NCI-H524 treated with DMSO at 0.1 percent for 48 hours (cell line): ENCODE measurements around the gene FFAR1.
"Not testable (repeated sequence)": the region's sequence is repeated elsewhere in the genome, so short reads cannot be mapped to it uniquely, and the experiment has no call there.

Experiments
- DNase-seq: peaks from one replicate; lab custom pipeline; 2025; lab: John Stamatoyannopoulos, UW

Gene FFAR1

DNA sequence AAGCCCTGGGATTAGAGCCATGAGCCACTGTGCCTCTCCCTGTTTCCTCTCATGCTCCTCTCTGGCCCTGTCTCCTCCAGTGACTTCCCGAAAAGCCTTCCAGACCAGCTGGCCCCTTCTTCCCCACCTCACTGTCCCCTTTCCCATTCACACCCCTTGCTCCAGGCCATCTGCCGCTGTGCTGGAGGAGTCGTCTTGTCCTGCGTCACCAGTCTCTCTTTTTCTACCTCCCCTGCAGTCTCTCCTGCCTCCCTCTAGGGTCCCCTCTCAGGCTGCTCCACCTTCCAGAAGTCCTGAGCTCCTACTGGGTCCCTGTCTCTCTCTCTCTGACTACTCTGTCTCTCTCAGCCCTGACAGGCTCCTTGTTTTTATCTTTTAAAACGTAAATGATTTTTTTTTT, 5.3 kb upstream of the FFAR1 start:
- DNase-seq, result peak; percentile 85

DNA sequence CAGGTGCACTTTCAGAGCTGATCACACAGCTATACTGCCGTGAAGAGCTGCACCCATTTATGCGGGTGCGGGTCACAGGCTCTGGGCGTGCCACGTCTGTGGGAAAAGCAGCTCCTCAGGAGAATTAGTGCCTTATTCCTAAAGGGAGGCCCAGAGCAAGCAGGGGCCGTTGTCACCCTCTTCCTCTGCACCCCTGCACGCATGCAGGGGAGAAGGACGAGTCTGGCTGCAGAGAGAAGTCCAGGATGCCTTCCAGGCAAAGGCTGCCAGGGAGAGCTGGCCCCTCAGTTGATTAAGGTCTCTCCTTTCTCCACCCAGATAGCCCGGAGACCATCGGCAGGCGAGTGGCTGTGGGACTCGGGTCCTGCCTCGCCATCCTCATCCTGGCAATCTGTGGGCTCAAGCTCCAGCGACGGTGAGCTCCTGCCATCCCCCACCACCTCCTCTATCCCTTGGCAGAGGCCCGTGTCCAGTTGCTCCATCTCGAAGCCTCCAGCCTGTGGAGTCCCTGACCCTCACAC, 3.1 kb upstream of the FFAR1 start:
- DNase-seq, result no peak

DNA sequence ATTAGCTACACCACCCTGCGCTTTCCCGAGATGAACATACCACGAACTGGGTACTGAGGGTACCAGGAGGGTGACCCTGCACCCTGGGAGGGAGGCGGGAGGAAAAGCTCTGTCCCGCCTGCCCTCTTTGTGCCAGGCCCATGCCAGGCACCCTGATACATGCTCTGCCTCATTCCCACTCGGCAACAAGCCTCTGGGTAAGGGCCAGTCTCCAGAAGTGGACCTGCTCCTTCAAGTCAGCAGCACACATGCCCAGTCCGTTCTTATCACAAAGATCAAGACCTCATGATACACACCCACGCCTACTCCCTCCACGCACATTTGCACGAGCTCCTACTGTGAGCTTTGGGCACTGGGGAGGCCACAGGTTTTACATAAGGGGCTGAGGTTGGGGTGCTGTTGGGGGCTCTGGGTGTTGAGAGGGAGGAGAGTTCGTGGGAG, 2.0 kb upstream of the FFAR1 start:
- DNase-seq, result no peak

DNA sequence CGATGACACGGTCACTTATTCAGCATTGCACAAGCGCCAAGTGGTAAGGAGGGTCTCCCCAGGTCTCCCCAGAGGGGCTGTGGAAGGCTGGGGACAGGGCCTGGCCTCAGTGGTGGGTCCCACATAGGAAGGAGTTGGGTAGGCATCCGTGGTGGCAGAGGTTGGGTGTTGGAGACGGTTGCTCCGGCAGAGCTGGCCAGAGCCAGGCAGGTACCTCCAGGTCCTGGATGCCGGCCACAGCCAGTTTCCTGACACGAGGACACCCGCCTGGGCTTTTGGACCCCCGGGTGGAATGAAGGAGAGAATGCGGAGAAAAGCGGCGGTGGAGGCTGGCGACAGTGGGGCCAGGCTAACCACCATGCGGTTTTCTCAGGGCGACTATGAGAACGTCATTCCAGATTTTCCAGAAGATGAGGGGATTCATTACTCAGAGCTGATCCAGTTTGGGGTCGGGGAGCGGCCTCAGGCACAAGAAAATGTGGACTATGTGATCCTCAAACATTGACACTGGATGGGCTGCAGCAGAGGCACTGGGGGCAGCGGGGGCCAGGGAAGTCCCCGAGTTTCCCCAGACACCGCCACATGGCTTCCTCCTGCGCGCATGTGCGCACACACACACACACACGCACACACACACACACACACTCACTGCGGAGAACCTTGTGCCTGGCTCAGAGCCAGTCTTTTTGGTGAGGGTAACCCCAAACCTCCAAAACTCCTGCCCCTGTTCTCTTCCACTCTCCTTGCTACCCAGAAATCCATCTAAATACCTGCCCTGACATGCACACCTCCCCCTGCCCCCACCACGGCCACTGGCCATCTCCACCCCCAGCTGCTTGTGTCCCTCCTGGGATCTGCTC, 1.3 kb upstream of the FFAR1 start:
- DNase-seq, result no peak

DNA sequence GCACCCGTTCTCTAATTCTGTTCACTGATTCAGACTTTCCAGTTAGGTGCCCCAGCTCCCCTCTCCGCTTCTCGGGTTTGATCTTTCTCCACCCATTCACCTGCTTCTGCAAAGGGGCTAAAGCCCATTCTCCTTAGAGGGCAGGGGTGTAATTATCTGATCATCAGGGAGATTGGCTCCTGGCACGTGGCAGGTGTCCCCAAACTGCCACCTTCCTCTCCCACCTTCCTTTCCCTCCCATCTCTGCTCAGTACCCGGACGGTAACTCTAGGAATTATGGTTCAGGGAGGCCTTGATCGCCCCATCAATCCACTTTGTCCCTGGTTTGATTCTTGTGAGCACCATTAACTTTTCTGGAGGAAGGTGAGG, 212 bp downstream of the FFAR1 start:
- no peak for DNase-seq

DNA sequence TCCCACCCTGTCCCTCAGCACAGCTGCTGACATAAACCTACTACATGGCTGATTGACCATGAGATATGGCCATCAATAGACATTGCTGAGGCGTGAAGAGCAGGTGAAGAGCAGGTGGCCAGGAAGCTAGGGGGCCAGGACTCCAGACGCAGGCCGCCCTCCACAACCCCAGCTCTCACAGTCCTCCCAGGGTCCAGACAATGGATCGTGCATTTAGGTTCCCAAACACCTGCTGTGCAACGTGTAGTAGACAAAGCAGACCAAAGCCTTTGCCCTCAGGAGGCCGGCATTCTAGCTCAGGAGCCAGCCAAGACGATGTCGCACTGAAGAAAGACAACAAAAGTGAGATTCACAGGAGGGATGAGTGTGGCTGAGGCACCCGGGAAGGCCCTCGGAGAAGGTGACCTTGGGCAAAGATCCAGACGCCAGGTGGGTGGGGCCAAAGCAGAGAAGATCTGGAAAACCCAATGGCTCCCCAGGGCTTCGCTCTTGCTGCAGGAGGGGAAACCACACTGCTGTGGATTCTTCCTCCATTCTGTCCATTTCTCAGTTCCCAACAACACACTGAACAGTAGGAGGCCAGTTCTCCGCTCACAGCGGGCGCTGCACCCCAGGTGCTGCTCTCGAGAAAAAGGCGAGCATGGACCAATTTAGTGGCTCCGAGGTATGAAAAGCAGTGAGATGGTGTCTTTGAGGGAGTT, 1.4 kb downstream of the FFAR1 start:
- DNase-seq, result no peak

DNA sequence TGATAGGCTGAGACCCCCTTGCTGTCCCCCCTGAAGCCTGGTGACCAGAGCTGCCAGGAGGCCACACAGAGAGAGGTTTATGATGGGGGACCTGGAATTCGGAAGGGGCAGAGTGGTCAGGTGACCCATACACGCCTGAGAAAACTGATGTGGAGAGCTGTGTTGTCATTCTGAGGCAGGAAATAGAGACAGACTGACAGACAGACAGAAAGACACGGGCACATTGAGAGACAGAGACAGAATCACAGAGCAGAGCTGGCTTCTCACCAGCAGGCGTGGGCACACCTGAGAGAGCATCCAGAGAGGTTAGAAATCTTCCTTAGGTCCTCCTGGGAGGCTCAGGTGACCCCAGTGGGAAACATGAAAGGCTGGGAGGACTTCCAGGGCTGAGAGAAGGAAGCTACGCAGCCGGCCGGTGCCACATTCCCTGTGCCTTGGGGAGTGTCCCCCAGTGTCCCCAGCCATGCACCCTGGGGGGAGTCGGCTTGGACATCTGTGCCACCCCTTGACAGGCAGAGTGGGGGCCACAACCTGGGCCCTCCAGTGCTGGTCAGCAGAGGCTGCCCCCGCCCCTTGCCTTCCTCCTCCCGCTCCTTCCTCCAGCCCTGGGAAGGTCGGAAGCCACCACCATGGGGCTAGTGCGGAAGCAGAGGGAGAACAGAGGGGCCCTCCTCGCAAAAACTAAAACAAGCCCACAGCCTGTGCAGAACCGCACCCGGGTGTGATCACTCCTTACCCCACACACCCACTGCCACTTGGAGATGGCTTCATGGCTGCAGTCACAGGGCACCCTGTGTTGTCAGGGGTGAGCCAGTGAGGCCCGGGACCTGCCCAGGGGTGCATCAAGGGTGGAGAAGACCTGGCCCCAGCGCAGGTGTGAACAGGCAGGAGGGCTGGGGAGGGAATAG, 2.2 kb downstream of the FFAR1 start:
- no peak for DNase-seq

DNA sequence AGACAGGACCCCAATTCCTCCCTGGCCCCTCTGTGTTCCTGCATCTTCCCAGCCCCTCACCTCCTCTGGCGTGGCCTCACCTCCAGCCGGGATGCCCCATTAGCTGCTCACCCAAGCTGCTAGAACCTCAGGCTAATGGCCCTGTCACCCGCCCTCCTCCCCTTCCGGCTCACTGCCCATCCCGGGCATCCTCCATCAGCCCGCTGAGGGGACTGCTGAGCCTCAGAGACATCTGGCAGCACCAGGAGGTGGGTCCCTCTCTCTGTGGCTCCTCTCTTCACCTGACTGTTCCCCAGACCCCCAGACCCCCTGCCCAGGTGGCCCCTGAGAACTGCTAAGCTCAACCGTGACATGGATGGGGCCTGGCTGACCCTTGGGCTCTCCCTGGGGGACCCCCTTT, 2.9 kb downstream of the FFAR1 start:
- no peak for DNase-seq

DNA sequence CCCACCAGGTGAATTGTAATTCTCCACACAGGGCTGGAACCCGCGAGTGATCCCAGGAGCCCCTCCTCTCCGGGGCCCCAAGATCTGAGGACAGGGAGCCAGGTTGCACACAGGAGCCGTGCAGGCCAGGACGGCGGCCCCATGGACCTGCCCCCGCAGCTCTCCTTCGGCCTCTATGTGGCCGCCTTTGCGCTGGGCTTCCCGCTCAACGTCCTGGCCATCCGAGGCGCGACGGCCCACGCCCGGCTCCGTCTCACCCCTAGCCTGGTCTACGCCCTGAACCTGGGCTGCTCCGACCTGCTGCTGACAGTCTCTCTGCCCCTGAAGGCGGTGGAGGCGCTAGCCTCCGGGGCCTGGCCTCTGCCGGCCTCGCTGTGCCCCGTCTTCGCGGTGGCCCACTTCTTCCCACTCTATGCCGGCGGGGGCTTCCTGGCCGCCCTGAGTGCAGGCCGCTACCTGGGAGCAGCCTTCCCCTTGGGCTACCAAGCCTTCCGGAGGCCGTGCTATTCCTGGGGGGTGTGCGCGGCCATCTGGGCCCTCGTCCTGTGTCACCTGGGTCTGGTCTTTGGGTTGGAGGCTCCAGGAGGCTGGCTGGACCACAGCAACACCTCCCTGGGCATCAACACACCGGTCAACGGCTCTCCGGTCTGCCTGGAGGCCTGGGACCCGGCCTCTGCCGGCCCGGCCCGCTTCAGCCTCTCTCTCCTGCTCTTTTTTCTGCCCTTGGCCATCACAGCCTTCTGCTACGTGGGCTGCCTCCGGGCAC, 3.9 kb downstream of the FFAR1 start:
- no peak for DNase-seq

DNA sequence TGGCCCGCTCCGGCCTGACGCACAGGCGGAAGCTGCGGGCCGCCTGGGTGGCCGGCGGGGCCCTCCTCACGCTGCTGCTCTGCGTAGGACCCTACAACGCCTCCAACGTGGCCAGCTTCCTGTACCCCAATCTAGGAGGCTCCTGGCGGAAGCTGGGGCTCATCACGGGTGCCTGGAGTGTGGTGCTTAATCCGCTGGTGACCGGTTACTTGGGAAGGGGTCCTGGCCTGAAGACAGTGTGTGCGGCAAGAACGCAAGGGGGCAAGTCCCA, 4.4 kb downstream of the FFAR1 start:
- DNase-seq, result no peak

DNA sequence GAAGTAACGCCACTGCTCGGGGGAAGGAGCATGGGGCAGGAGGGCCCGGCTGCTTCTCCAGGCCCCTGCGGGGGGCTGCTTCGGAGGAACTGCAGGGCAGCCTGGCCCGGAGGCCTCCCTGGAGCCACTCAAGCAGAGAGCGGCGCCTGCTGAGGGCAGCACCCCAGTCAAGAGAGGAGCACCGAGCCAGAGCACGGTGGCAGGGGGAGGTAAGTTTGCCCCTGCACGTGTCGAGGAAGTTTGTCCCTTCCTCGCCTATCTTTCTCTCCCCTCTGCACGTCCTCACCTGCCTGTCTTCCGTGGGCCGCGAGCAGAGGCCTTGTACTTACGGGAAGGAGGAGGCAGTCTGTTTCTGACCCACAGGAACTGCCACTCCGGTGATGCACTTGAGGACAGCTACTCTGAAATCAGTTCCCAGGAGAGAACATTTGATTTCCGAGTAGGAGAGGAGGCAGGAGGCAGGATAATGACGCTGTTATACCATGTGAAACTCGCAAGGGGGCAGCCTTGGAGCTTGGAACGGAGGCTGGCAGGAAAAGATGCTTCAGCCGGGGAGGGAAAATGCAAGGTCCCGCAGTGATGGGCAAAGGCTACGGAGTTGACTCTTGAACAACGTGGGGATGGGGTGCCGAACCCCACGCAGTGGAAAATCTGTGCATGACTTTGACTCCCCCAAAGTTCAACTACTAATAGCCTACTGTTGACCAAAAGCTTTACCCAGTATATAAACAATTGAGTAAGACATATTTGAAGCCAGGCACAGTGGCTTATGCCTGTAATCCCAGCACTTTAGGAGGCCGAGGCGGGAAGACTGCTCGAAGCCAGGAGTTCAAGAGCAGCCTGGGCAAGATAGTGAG, 5.0 kb downstream of the FFAR1 start:
- DNase-seq, result peak; percentile 29

DNA sequence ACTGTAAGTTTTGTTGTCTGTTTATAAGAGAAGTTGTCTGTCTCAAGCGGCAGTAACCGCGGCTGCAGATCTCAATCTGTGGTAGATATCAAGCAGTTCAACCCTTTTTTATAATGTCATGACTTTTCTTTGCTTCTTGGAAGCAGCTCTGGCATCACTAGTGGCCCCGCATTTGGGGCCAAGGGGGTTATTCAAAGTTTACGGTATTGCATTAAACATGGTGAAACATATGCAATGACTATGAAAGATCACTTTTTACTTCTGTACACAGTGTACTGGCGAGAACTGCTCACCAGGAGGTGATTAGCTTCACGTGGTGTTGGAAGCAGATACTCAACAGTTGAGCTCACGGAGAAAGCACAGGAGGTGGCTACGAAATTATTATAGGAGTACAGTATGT, 5.9 kb downstream of the FFAR1 start:
- no peak for DNase-seq

DNA sequence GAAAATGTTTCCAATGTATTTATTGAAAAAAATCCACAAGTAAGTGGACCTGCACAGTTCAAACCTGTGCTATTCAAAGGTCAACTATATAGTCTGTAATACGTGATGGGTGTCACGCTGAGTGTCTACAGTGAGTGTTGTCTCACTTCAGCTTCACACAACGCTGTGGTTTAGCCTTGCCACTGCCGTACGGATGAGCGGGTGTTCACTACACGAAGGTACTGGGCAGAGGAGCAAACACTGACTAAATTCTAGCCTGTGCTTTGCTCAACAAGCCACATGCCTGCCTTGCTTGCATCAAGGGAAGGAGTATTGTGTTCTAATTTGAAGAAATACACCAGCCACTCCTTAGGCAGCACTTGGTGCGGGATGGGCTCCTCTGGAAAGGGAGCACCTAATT, 7.2 kb downstream of the FFAR1 start:
- no peak for DNase-seq

DNA sequence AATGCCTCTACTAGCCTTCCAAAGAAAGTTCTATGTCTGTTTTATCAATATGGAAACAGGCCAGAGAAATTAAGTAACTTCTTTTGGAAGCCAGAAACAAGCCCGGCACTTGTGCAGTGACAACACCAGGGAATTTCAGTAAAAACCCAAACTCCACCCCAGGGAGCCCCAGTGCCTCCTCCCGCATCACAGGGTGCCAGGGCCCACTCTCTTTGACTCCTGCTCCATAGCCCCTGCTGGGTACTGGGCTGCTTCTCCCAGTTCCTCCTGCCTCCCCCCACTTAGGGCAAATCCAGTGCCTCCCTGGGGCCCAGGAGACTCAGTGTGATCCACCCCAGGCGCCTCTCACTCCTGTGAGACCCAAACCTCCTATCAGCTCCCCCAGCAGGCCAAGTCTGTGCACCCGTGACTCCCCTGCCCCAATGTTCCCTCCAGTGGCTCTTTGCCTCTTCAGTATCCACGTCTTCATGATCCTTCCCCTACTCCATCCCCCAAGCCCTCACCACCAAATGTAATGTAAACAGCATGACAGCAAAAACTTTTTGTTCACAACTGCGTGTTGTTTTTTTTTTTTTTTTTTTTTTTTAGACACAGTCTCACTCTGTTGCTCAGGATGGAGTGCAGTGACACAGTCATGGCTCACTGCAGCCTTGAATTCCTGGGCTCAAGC, 8.2 kb downstream of the FFAR1 start:
- no peak for DNase-seq

DNA sequence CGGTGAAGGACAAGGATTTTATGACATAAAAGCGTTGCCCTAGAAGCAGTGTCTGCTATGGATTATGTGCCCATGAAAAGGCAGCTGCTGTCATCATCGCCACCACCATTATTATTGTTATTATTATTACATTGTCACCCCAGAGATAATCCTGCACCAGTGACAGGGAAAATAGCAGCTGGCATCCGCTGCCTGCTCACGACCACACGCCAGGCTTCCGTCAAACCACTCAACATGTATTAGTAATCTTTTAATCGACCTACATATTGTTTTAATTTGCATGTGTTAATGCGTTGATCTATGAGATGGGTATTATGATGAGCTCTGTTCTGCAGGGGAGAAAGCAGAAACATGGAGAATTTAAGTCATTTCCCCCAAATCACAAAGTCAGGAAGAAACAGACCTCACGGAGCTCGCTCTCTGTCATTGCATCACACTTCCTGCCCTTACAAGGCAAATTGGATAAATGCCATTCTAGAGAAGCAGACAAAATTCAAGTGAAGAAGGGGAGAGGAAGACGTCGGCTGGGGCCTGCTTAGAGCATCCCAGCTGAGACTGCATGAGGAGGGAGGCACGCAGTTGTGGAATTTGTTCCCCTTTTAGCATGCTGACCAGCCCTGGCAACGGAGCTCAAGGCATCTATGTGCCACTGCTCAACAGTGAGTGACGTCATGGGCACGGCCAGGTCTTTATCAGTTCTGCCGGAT, 10.3 kb downstream of the FFAR1 start, which contains the start of gene FFAR3:
Gene FFAR3 (plus strand): TSS at position 594 of the 707 bp plus-strand sequence. CDS start 431 bp downstream, outside the sequence.
- DNase-seq, result peak; percentile 26

DNA sequence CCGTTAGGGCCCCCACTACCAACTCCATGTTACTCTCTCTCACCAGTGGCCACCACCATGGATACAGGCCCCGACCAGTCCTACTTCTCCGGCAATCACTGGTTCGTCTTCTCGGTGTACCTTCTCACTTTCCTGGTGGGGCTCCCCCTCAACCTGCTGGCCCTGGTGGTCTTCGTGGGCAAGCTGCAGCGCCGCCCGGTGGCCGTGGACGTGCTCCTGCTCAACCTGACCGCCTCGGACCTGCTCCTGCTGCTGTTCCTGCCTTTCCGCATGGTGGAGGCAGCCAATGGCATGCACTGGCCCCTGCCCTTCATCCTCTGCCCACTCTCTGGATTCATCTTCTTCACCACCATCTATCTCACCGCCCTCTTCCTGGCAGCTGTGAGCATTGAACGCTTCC, 11.1 kb downstream of the FFAR1 start:
- DNase-seq, result not testable (repeated sequence)

DNA sequence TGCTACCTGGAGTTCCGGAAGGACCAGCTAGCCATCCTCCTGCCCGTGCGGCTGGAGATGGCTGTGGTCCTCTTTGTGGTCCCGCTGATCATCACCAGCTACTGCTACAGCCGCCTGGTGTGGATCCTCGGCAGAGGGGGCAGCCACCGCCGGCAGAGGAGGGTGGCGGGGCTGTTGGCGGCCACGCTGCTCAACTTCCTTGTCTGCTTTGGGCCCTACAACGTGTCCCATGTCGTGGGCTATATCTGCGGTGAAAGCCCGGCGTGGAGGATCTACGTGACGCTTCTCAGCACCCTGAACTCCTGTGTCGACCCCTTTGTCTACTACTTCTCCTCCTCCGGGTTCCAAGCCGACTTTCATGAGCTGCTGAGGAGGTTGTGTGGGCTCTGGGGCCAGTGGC, 11.7 kb downstream of the FFAR1 start:
- not testable (repeated sequence) for DNase-seq

DNA sequence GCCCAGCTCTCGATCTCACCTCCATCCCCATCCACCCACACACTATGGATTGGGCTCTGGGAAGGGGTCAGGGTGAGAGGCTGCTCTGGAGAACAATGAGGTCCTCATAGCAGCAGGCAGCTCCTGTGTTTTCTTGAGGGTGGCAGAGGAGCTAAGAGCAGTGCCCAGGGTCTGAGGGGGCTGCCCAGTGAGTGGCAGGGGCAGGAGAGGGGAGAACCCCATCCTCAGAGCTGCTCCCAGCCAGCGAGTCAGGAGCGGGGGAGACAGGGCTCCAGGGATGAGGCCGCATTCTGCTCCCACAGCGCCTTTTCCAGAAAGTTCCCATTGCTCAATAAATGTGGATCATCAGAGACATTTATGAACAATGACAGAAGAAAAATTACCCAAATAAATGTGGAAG, 12.4 kb downstream of the FFAR1 start:
- not testable (repeated sequence) for DNase-seq

DNA sequence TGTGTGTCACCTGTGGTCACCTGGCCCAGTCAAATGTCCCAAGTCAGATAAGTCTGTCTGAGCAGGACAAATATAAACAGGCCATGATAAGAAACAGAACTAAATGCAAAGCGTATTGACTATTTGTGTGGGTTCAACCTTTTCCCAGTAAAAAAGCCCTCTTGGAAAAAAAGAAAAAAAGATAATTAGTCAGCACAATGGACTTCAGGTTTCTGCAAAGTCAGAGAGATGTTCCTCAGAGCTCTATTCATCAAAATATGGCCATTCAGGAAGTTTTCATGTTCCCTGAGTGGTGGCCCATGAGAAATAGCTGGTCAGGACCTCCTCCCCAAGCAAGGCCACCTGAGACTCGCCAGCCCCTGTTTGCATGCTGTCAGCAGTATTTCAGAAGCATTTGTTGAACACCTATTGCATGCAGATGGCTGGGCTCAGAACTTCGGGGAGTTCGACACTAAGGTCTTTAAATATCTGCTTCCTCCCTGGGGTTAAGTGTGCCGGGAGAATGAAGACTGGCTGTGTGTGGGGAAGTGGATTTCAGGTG, 13.2 kb downstream of the FFAR1 start:
- DNase-seq, result no peak
